Trophoblast cell (in vitro differentiated cells and primary cell): ENCODE results near the gene PLCG2.
"Not testable (repeated sequence)": the region's sequence is repeated elsewhere in the genome, so short reads cannot be mapped to it uniquely, and the experiment has no call there.

Source experiments
- DNase-seq, 2 donors: peaks; one replicate each; pipeline ENCODE4 v3.0.0-alpha.2; 2016
- H2AFZ ChIP-seq: 2 replicates; pipeline ENCODE4 v1.6.1; 2013; ENCODE audit warnings: low read length, moderate library complexity, mild to moderate bottlenecking; ENCODE audit not compliant: insufficient read depth, poor library complexity
- H2AK5ac ChIP-seq: 2 replicates; pipeline ENCODE4 v1.6.1; 2013; ENCODE audit warnings: mild to moderate bottlenecking, low read length
- H2BK120ac ChIP-seq: 2 replicates; pipeline ENCODE4 v1.6.1; 2013; ENCODE audit warnings: low read length, mild to moderate bottlenecking, moderate library complexity; ENCODE audit not compliant: insufficient read depth, poor library complexity
- H2BK12ac ChIP-seq: 2 replicates; pipeline ENCODE4 v1.6.1; 2013; ENCODE audit warnings: mild to moderate bottlenecking, low read length, moderate library complexity
- H2BK5ac ChIP-seq: 2 replicates; pipeline ENCODE4 v1.6.1; 2013; ENCODE audit warnings: low read length, low read depth, moderate library complexity, mild to moderate bottlenecking; ENCODE audit not compliant: poor library complexity
- H3K14ac ChIP-seq: 2 replicates; pipeline ENCODE4 v1.6.1; 2013; ENCODE audit warnings: mild to moderate bottlenecking, low read length
- H3K18ac ChIP-seq: 2 replicates; pipeline ENCODE4 v1.6.1; 2013; ENCODE audit warnings: mild to moderate bottlenecking, low read length
- H3K23ac ChIP-seq: 2 replicates; pipeline ENCODE4 v1.6.1; 2013; ENCODE audit warnings: low read length
- H3K27ac ChIP-seq: 2 replicates; pipeline ENCODE4 v1.5.1; 2013; ENCODE audit warnings: low read depth, mild to moderate bottlenecking, inconsistent platforms, low read length, moderate library complexity
- H3K27me3 ChIP-seq: 2 replicates; pipeline ENCODE4 v1.6.1; 2013; ENCODE audit warnings: inconsistent platforms, mild to moderate bottlenecking, low read length, moderate library complexity; ENCODE audit not compliant: insufficient read depth
- H3K36me3 ChIP-seq, 2 experiments: 1 replicate in 1 of 2; 2 replicates in 1 of 2; pipeline ENCODE4 v1.6.1; 2013; ENCODE audit warnings: low read length in 2 of 2, mild to moderate bottlenecking in 2 of 2, moderate library complexity in 1 of 2; ENCODE audit not compliant: insufficient read depth in 2 of 2, control insufficient read depth in 1 of 2
- H3K4ac ChIP-seq: 2 replicates; pipeline ENCODE4 v1.6.1; 2013; ENCODE audit warnings: low read depth, mild to moderate bottlenecking, low read length, moderate library complexity
- H3K4me1 ChIP-seq, 2 experiments: 1 replicate in 1 of 2; 2 replicates in 1 of 2; pipeline ENCODE4 v1.6.1; 2013; ENCODE audit warnings: low read length in 2 of 2, mild to moderate bottlenecking in 2 of 2, moderate library complexity in 1 of 2; ENCODE audit not compliant: insufficient read depth in 2 of 2, control insufficient read depth in 1 of 2
- H3K4me2 ChIP-seq: 2 replicates; pipeline ENCODE4 v1.6.1; 2013; ENCODE audit warnings: inconsistent platforms, mild to moderate bottlenecking, low read length, moderate library complexity
- H3K4me3 ChIP-seq: 2 replicates; pipeline ENCODE4 v1.5.1; 2013; ENCODE audit warnings: mild to moderate bottlenecking, low read depth, low read length, inconsistent platforms
- H3K79me1 ChIP-seq: one replicate; pipeline ENCODE4 v1.6.1; 2013; ENCODE audit warnings: low read length
- H3K79me2 ChIP-seq: 2 replicates; pipeline ENCODE4 v1.6.1; 2013; ENCODE audit warnings: low read length, mild to moderate bottlenecking; ENCODE audit not compliant: control insufficient read depth, insufficient read depth, poor library complexity
- H3K9ac ChIP-seq: 2 replicates; pipeline ENCODE4 v1.6.1; 2013; ENCODE audit warnings: mild to moderate bottlenecking, low read length
- H3K9me3 ChIP-seq: 2 replicates; pipeline ENCODE4 v1.6.1; 2013; ENCODE audit warnings: low read depth, mild to moderate bottlenecking, control low read depth, inconsistent platforms, low read length; ENCODE audit not compliant: insufficient read depth
- H4K12ac ChIP-seq: 2 replicates; pipeline ENCODE4 v1.6.1; 2013; ENCODE audit warnings: low read depth, mild to moderate bottlenecking, low read length, moderate library complexity
- H4K8ac ChIP-seq: 2 replicates; pipeline ENCODE4 v1.6.1; 2013; ENCODE audit warnings: low read depth, mild to moderate bottlenecking, low read length, moderate library complexity
- H4K91ac ChIP-seq: one replicate; pipeline ENCODE4 v1.6.1; 2013; ENCODE audit warnings: low read depth, mild to moderate bottlenecking, low read length, moderate library complexity
- whole genome bisulfite sequencing: extraction: QIAGEN DNeasy Blood & Tissue Kit; methylation state at CpG from one replicate; pipeline ENCODE4 v1.1.7; 2013; ENCODE audit warnings: missing lambda C conversion rate; ENCODE audit not compliant: insufficient read length, insufficient coverage; ENCODE audit errors: extremely low coverage; 5-methylcytosine and 5-hydroxymethylcytosine counted together

PLCG2 gene

DNA sequence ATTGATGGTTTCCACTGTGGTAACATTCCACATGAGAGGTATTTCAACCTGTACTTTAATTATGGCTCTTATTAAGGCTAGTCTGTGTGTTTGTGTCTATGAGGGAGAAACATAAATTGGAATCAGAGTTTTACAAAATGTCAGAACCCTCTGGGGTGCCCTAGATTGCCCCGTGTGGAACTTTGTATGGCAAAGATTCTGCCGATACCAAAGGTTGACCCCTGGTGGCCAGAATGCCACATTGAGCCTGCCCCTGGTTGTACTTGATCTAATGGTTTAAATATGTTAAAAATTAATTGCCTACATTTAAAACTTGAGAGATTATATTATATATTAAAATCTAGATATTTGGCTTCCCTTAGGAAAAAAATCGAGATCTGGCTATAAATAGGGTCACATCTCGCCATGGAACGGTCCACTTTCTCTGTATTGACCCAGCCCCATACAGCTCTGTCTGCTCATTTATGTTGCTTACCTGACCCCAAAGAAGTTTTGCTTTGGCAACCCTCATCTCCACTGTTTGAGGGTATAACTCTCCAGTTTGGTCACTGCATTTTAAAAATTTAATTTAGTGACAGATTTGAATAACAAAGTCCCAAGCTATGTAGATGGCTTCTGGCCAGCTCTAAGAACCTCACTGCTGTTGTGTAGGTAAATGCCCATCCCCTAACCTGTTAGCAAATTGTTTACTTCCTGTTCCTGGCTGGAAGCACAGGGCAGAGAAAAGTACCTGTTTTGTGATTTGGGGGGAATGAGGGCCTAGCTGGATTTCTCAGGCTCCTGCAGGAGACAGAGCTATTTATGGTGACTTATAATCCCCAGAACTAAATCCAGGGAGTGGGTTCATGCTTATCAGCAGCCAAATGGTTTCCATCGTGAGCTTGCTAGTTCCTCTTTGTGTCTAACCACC is 95.0 kb downstream of the PLCG2 start:
- Histone ChIP-seq H3K79me1 (no peaks in the 10 kb centered on the region), H3K27me3 (no peaks in the 10 kb centered on the region), H3K27ac (no peak overlapping the region), H4K91ac (no peak overlapping the region), H3K9me3 (no peaks in the 10 kb centered on the region), H2AFZ (no peak overlapping the region), H4K12ac (no peak overlapping the region), H2BK12ac (no peak overlapping the region), H3K9ac (no peak overlapping the region), H3K36me3 (no peaks in the 10 kb centered on the region), H3K23ac (no peak overlapping the region), H3K4ac (no peak overlapping the region), H3K4me3 (no peak overlapping the region), H4K8ac (no peak overlapping the region), H2BK5ac (no peak overlapping the region), H3K79me2 (no peaks in the 10 kb centered on the region), H2AK5ac (no peak overlapping the region), H3K4me1 (no peaks in the 10 kb centered on the region), H3K14ac (no peak overlapping the region), H3K18ac (no peak overlapping the region), H3K4me2 (no peak overlapping the region), H2BK120ac (no peak overlapping the region)
- DNase-seq = peak; percentile 19 to 62
- WGBS = no CpG with 5 or more reads among the region's 6 CpGs

DNA sequence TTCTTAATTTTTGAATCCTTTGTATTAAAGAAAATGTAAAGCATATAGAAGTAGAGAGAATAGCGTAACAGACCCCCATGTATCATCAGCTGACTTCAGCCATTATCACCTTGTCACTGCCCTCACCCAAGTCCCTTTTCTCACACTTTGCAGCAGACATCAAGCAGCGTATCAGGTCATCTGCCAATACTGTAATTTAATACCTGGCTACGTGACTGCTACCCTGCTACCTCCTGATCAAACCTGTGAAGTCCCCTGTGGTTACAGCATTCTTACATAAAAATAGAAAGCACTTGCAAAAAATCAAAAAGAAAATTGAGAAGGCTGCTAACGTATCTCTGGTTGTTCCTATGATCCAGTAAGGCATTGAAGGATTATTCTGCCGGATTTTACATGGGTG is 96.4 kb downstream of the PLCG2 start:
- Histone ChIP-seq H3K4me2 (no peak overlapping the region), H4K91ac (no peak overlapping the region), H2BK12ac (no peak overlapping the region), H2BK5ac (no peak overlapping the region), H3K14ac (no peak overlapping the region), H3K9ac (no peak overlapping the region), H3K4ac (no peak overlapping the region), H3K27me3 (no peaks in the 10 kb centered on the region), H3K27ac (no peak overlapping the region), H4K8ac (no peak overlapping the region), H3K4me1 (no peaks in the 10 kb centered on the region), H3K23ac (no peak overlapping the region), H3K18ac (no peak overlapping the region), H3K9me3 (no peaks in the 10 kb centered on the region), H2BK120ac (no peak overlapping the region), H3K79me1 (no peaks in the 10 kb centered on the region), H4K12ac (no peak overlapping the region), H3K4me3 (no peak overlapping the region), H3K79me2 (no peaks in the 10 kb centered on the region), H3K36me3 (no peaks in the 10 kb centered on the region), H2AFZ (no peak overlapping the region), H2AK5ac (no peak overlapping the region)
- WGBS = no CpG with 5 or more reads among the region's 5 CpGs
- DNase-seq = no peak

DNA sequence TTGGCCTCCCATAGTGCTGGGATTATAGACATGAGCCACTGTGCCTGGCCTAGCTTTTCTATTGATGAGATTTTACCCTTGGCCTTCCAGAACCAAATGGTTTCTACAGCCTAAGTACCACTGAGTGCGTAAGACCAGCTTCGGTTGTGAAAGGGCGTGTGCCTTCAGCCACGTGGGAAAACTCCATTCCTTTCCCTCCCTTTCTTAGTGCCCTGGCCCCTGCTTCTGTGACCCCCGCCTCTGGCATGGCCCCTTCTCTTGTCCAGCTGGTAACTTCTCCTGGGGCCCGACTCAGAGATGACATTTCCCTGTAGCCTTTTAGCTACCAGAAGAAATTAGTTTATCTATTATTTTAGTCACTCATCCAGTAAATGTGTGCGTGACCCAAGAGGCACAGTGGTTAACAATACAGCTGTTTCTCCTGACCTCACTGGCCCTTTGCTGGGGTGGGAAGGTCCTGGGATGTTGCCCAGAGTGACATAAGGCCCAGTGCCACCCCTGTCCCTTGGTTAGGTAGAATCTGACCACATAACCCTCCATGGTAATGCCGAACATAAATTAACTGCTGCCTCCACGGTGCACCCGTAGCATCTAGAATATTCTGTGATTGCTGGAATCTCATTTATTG is 97.3 kb downstream of the PLCG2 start:
- H3K18ac ChIP-seq = no peak overlapping the region
- no peaks in the 10 kb centered on the region for H3K4me1 ChIP-seq
- H4K8ac ChIP-seq = no peak overlapping the region
- no peak overlapping the region for H4K12ac ChIP-seq
- no peak overlapping the region for H3K4me2 ChIP-seq
- H3K9ac ChIP-seq = no peak overlapping the region
- no peak overlapping the region for H2BK120ac ChIP-seq
- no peak overlapping the region for H3K27ac ChIP-seq
- H3K79me2 ChIP-seq = no peaks in the 10 kb centered on the region
- no CpG with 5 or more reads among the region's 10 CpGs for whole genome bisulfite sequencing
- H3K4ac ChIP-seq = no peak overlapping the region
- H3K23ac ChIP-seq = no peak overlapping the region
- H3K27me3 ChIP-seq = no peaks in the 10 kb centered on the region
- DNase-seq = no peak
- H2AK5ac ChIP-seq = no peak overlapping the region
- H3K14ac ChIP-seq = no peak overlapping the region
- no peak overlapping the region for H4K91ac ChIP-seq
- H3K9me3 ChIP-seq = no peaks in the 10 kb centered on the region
- H2AFZ ChIP-seq = no peak overlapping the region
- no peaks in the 10 kb centered on the region for H3K79me1 ChIP-seq
- no peak overlapping the region for H2BK12ac ChIP-seq
- no peaks in the 10 kb centered on the region for H3K36me3 ChIP-seq
- no peak overlapping the region for H2BK5ac ChIP-seq
- H3K4me3 ChIP-seq = no peak overlapping the region

DNA sequence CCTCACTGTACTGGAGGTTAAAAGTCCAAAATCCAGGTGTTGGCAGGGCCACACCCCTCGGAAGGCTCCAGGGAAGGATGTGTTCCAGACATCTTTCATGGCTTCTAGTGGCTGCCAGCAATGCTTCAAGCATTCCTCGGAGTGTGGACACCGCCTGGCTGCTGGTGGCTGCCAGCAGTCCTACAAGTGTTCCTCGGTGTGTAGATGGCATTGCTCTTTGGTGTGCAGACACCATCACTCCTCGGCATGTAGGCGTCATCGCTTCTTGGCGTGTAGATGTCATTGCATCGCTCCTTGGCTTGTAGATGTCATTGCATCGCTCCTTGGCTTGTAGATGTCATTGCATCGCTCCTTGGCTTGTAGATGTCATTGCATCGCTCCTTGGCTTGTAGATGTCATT is 98.4 kb downstream of the PLCG2 start:
- not testable (repeated sequence) for H3K18ac ChIP-seq, H4K91ac ChIP-seq, H3K27ac ChIP-seq, H3K79me1 ChIP-seq, H3K36me3 ChIP-seq, H3K9me3 ChIP-seq, H2BK120ac ChIP-seq, H3K4me3 ChIP-seq, H2BK5ac ChIP-seq, H2BK12ac ChIP-seq, H3K9ac ChIP-seq, H3K4me2 ChIP-seq, H3K4me1 ChIP-seq, H3K79me2 ChIP-seq, H4K8ac ChIP-seq, H4K12ac ChIP-seq, H2AK5ac ChIP-seq, H3K14ac ChIP-seq, H2AFZ ChIP-seq, H3K27me3 ChIP-seq, H3K4ac ChIP-seq
- peak; percentile 92 to 96 for DNase-seq
- peak overlapping the region; percentile 14 for H3K23ac ChIP-seq
- WGBS = no CpG with 5 or more reads among the region's 12 CpGs
